Measurements from ENCODE around the gene ABCC11.

- TF ChIP-seq, protein P1, sequence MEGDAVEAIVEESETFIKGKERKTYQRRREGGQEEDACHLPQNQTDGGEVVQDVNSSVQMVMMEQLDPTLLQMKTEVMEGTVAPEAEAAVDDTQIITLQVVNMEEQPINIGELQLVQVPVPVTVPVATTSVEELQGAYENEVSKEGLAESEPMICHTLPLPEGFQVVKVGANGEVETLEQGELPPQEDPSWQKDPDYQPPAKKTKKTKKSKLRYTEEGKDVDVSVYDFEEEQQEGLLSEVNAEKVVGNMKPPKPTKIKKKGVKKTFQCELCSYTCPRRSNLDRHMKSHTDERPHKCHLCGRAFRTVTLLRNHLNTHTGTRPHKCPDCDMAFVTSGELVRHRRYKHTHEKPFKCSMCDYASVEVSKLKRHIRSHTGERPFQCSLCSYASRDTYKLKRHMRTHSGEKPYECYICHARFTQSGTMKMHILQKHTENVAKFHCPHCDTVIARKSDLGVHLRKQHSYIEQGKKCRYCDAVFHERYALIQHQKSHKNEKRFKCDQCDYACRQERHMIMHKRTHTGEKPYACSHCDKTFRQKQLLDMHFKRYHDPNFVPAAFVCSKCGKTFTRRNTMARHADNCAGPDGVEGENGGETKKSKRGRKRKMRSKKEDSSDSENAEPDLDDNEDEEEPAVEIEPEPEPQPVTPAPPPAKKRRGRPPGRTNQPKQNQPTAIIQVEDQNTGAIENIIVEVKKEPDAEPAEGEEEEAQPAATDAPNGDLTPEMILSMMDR (IDR thresholded peaks at IDR 0.05), result no peak
- no peak for TF ChIP-seq EZH2 (IDR thresholded peaks at IDR 0.05; ENCODE audit: borderline replicate concordance, insufficient read depth, low read depth, low read length, poor library complexity, severe bottlenecking)
Measured at GRCh38 chr16:48212033-48212432, 35.3 kb downstream of the ABCC11 start.
